ENCODE results near the gene DCK.

- no peak for TF ChIP-seq POLR2AphosphoS5 (IDR thresholded peaks at IDR 0.05; ENCODE audit: low read depth, low read length)
- TF ChIP-seq POLR2A (IDR thresholded peaks at IDR 0.05; ENCODE audit: low read depth, low read length) = no peak
- no peak for TF ChIP-seq TAF1 (IDR thresholded peaks at IDR 0.05; ENCODE audit: low read depth, low read length)
- no peak for TF ChIP-seq PAX5 (IDR thresholded peaks at IDR 0.05; ENCODE audit: insufficient read depth, low read length, severe bottlenecking)
- no peak for TF ChIP-seq POU2F2 (IDR thresholded peaks at IDR 0.05; ENCODE audit: low read depth, low read length)
These were observed 32.6 kb downstream of the DCK start for GRCh38 chr4:71026086-71026485.

Data from GM12891 (cell line).